Esophagus squamous epithelium (tissue), 4 donors: ENCODE results near the gene RNASEH1.

Experiments
- POLR2A ChIP-seq, 4 donors: fragments of 450-650 bp; IDR thresholded peaks; one replicate each; pipeline ENCODE4 v1.6.1; 2017; ENCODE audit warnings: antibody characterized with exemption in 4 of 4, mild to moderate bottlenecking in 4 of 4, moderate library complexity in 3 of 4
- TF ChIP-seq, protein P1 (sequence below), 6 experiments: fragments of 450-650 bp in 4 of 6; fragments of 200-600 bp in 2 of 6; sonication (generic) in 2 of 6; IDR thresholded peaks; one replicate each; pipeline ENCODE4 v1.5.1; 2016 to 2019; ENCODE audit warnings: antibody characterized with exemption in 6 of 6, mild to moderate bottlenecking in 4 of 6, moderate library complexity in 4 of 6

DNA sequence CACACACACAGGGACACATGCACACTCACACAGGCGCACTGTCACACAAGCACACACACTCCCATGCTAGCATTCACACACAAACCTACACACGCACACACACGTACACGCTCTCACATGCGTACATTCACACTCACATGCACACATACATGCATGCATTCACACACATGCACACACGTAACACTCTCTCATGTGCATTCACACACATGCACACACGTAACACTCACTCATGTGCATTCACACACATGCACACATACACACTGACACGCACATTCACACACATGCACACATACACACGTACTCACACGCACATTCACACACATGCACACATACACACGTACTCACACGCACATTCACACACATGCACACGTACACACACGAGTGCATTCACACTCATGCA lies 55.1 kb downstream of the RNASEH1 start:
- TF ChIP-seq, protein P1, sequence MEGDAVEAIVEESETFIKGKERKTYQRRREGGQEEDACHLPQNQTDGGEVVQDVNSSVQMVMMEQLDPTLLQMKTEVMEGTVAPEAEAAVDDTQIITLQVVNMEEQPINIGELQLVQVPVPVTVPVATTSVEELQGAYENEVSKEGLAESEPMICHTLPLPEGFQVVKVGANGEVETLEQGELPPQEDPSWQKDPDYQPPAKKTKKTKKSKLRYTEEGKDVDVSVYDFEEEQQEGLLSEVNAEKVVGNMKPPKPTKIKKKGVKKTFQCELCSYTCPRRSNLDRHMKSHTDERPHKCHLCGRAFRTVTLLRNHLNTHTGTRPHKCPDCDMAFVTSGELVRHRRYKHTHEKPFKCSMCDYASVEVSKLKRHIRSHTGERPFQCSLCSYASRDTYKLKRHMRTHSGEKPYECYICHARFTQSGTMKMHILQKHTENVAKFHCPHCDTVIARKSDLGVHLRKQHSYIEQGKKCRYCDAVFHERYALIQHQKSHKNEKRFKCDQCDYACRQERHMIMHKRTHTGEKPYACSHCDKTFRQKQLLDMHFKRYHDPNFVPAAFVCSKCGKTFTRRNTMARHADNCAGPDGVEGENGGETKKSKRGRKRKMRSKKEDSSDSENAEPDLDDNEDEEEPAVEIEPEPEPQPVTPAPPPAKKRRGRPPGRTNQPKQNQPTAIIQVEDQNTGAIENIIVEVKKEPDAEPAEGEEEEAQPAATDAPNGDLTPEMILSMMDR (IDR thresholded peaks at IDR 0.05), result no peak
- no peak for TF ChIP-seq POLR2A (IDR thresholded peaks at IDR 0.05)
